Chondrocyte (in vitro differentiated cells): ENCODE measurements around the gene KIF19. TPM values are rescaled to one million over a fixed set of nuclear protein-coding genes. Genes with fewer than 3 reads are reported as not detected.
A peak's percentile ranks its signal among the peaks of the same experiment; 100 is the strongest.

Source experiments
- DNase-seq: peaks from one replicate; pipeline ENCODE4 v3.0.0; 2021; ENCODE audit warnings: mixed read lengths, low spot score
- H3K27ac Mint-ChIP-seq: one replicate; pipeline ENCODE4 v1.8.0; 2021; ENCODE audit warnings: mild to moderate bottlenecking, moderate library complexity, mixed read lengths; ENCODE audit not compliant: unreplicated experiment
- H3K27me3 Mint-ChIP-seq: 2 replicates; pipeline ENCODE4 v1.8.0; 2021; ENCODE audit warnings: low read depth, mixed read lengths
- H3K36me3 Mint-ChIP-seq: 2 replicates; pipeline ENCODE4 v1.8.0; 2021; ENCODE audit warnings: low read depth, mixed read lengths
- H3K4me1 Mint-ChIP-seq: 2 replicates; pipeline ENCODE4 v1.8.0; 2021; ENCODE audit warnings: low read depth, mild to moderate bottlenecking, mixed read lengths
- H3K4me3 Mint-ChIP-seq: one replicate; pipeline ENCODE4 v1.8.0; 2021; ENCODE audit warnings: mild to moderate bottlenecking, moderate library complexity, mixed read lengths; ENCODE audit not compliant: unreplicated experiment
- H3K9me3 Mint-ChIP-seq: 2 replicates; pipeline ENCODE4 v1.8.0; 2021; ENCODE audit warnings: low read depth, mixed read lengths
- CTCF ChIP-seq: fragments of 200-600 bp; sonication (generic); IDR thresholded peaks from 2 replicates; pipeline ENCODE4 v1.5.0; 2021; ENCODE audit warnings: antibody characterized with exemption, mild to moderate bottlenecking, moderate library complexity
- total RNA-seq: library from RNA; stranded (reverse); gene quantifications from 3 replicates; pipeline ENCODE4 v1.2.1, GENCODE V29; 2021

Gene KIF19
- total RNA-seq, 1 donor from 2014 or later = not detected

DNA sequence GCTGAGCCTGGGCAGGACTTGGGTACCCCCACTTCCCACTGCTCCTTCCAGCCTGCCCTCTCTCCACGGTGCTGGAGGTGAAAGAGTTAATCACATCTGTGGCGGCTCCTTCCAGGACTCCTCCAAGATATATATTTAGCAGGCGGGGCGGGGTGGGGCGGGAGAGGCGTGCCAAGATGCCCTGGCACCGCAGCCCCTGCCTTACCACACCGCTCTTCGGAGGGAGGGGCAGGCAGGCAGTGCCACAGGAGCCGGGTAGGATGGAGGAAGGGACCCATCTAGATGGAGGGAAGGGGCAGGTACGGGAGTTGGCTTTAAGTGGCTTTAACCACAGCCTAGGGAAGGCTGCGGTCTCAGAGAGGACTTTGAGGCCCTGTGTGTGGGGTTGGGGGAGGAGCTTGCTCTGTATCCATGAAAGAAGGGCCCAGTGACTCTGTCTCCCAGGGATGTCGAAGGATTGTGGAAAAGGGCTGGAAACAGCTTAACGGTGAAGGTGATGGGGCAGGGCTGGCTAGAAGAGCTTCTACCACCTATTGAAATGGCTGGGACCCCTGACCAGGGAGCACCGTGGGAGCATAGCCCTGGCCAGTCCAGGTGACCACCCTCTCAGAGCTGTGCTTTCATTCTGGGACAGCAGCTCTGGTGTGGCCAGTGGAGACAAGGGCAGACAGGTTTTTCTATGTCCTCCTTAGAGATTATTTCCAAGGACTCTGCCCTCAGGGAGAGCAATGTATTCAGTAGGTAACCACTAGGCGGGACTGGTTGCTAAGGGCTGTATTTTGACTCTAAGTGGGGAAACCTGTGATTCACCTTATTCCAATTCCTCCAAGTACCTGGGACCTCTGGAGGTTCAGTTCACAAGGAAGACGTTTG is 54.3 kb downstream of the KIF19 start:
- no peak overlapping the region for H3K4me3 Mint-ChIP-seq
- peaks cover 15% of the 10 kb centered on the region for H3K4me1 Mint-ChIP-seq
- TF ChIP-seq CTCF = no peak
- DNase-seq = no peak
- no peak overlapping the region for H3K27ac Mint-ChIP-seq
- H3K9me3 Mint-ChIP-seq = no peaks in the 10 kb centered on the region
- H3K27me3 Mint-ChIP-seq = peaks cover 21% of the 10 kb centered on the region
- no peaks in the 10 kb centered on the region for H3K36me3 Mint-ChIP-seq

- H3K36me3 Mint-ChIP-seq = no peaks in the 10 kb centered on the region
- no peak for DNase-seq
- peaks cover 17% of the 10 kb centered on the region for H3K27me3 Mint-ChIP-seq
- no peak for TF ChIP-seq CTCF
- peaks cover 15% of the 10 kb centered on the region for H3K4me1 Mint-ChIP-seq
- H3K9me3 Mint-ChIP-seq = no peaks in the 10 kb centered on the region
- H3K4me3 Mint-ChIP-seq = no peak overlapping the region
- H3K27ac Mint-ChIP-seq = no peak overlapping the region
Measured at GRCh38 chr17:74380959-74381808, 55.2 kb downstream of the KIF19 start.

DNA sequence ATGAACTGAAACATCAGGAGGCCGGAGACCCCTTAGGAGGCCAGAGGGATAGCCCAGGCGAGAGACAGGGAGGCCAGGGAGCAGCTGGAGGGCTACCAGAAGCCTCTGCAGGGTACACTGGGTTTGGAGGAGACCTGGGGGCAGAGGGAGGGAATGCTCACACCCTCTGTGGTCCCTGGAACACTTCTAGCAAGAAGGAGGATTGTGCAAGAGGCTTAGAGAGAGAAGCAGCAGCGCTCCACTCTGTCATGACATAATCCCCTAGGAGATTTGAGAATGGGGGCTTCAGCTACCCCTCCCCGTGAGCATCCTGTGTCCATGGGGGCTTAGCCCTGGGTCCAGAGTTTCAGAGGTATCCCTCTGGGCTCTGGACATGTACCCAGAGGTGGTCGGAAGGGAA is 57.1 kb downstream of the KIF19 start:
- no peak overlapping the region for H3K27ac Mint-ChIP-seq
- peaks cover 24% of the 10 kb centered on the region for H3K4me1 Mint-ChIP-seq
- no peak for DNase-seq
- TF ChIP-seq CTCF = no peak
- no peaks in the 10 kb centered on the region for H3K36me3 Mint-ChIP-seq
- peaks cover 5% of the 10 kb centered on the region for H3K27me3 Mint-ChIP-seq
- H3K4me3 Mint-ChIP-seq = no peak overlapping the region
- no peaks in the 10 kb centered on the region for H3K9me3 Mint-ChIP-seq

DNA sequence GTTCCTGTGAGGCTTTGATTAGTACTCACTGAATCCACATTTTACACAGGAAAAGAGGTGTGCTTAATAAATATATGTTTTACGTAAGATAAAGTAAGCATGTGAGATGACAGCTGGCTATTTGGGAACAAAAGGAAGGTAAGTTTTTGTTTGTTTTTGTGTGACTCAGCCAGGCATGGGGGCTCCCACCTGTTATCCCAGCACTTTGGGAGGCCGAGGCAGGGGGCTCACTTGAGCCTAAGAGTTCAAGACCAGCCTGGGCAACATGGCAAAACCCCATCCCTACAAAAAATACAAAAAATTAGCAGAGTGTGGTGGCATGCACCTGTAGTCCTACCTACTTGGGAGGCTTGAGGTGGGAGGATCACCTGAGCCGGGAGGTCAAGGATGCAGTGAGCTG is 59.2 kb downstream of the KIF19 start:
- peaks cover 14% of the 10 kb centered on the region for H3K4me1 Mint-ChIP-seq
- H3K27me3 Mint-ChIP-seq = peaks cover 9% of the 10 kb centered on the region
- no peak for TF ChIP-seq CTCF
- no peaks in the 10 kb centered on the region for H3K36me3 Mint-ChIP-seq
- no peak overlapping the region for H3K4me3 Mint-ChIP-seq
- no peak for DNase-seq
- no peaks in the 10 kb centered on the region for H3K9me3 Mint-ChIP-seq
- H3K27ac Mint-ChIP-seq = no peak overlapping the region

DNA sequence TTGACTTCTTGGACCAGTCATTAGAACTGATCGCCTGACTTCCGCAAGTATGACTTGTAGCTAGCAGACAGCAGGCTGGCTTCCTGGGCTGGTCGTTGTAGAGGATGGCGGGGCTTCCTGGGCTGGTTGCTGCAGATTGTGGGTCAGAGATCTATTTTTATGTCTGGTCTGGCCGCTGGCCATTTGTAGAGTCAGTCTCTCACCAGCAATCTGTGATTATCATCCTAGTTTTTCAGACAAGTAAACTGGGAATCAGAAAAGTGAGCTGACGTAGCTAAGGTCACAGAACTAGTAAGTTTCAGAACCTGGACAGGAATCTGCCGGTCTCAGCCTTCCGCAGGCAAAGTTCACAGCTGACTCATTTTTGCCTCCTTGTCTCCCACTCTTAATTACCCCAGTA is 60.4 kb downstream of the KIF19 start:
- Mint-ChIP-seq H3K27ac (peak overlapping the region; percentile 6), H3K4me1 (peaks cover 9% of the 10 kb centered on the region), H3K9me3 (no peaks in the 10 kb centered on the region), H3K27me3 (peaks cover 9% of the 10 kb centered on the region), H3K36me3 (no peaks in the 10 kb centered on the region), H3K4me3 (no peak overlapping the region)
- no peak for TF ChIP-seq CTCF
- no peak for DNase-seq
